Peyer's patch (tissue), 4 donors: Measurements from ENCODE around the gene CCDC57. TPM values are rescaled to one million over a fixed set of nuclear protein-coding genes. Genes with fewer than 3 reads are reported as not detected.
"Not testable (repeated sequence)": the region's sequence is repeated elsewhere in the genome, so short reads cannot be mapped to it uniquely, and the experiment has no call there.

Source experiments
- DNase-seq, 3 donors: peaks; one replicate each; pipeline ENCODE4 v3.0.0-alpha.2; 2017 to 2019
- H3K27ac ChIP-seq, 4 donors: fragments of 200-600 bp; sonication (generic); one replicate each; pipeline ENCODE4 v1.5.1; 2016 to 2019
- H3K27me3 ChIP-seq, 2 donors: fragments of 200-600 bp; sonication (generic); one replicate each; pipeline ENCODE4 v1.5.1; 2019
- H3K36me3 ChIP-seq, 3 donors: fragments of 200-600 bp; sonication (generic); one replicate each; pipeline ENCODE4 v1.5.1; 2016 to 2019
- H3K4me1 ChIP-seq, 4 donors: fragments of 200-600 bp; sonication (generic); one replicate each; pipeline ENCODE4 v1.5.1; 2016 to 2019
- H3K4me3 ChIP-seq, 4 donors: fragments of 200-600 bp; sonication (generic); 1 replicate in 3 of 4; 2 replicates in 1 of 4; pipeline ENCODE4 v1.5.1; 2016 to 2019; ENCODE audit warnings: mild to moderate bottlenecking in 1 of 4
- H3K9me3 ChIP-seq, 4 donors: fragments of 200-600 bp; sonication (generic); one replicate each; pipeline ENCODE4 v1.5.1; 2016 to 2019; ENCODE audit warnings: mild to moderate bottlenecking in 1 of 4
- POLR2A ChIP-seq, 2 donors: fragments of 450-650 bp; IDR thresholded peaks; one replicate each; pipeline ENCODE4 v1.5.1; 2017; ENCODE audit warnings: antibody characterized with exemption in 2 of 2, mild to moderate bottlenecking in 2 of 2, moderate library complexity in 2 of 2
- total RNA-seq, 4 donors: library from RNA; depleted of rRNA; stranded (reverse); fragments of >200 nt; gene quantifications; one replicate each; pipeline ENCODE4 v1.1.0, GENCODE V29; 2016
- TF ChIP-seq, protein P1 (sequence below), 6 experiments: fragments of 450-650 bp in 4 of 6; fragments of 200-600 bp in 2 of 6; sonication (generic) in 1 of 6; IDR thresholded peaks; one replicate each; pipeline ENCODE4 v1.5.1; 2017 to 2019; ENCODE audit warnings: antibody characterized with exemption in 6 of 6, mild to moderate bottlenecking in 3 of 6, moderate library complexity in 1 of 6

The CCDC57 gene
- total RNA-seq, 4 donors from 2014 or later = 28.2 to 144 (median 79.8) TPM

GRCh38 chr17:82177761-82178498 is 34.7 kb downstream of the CCDC57 start:
- no peak for DNase-seq

GRCh38 chr17:82177276-82177675 is 35.4 kb downstream of the CCDC57 start:
- Histone ChIP-seq H3K4me1 (no peaks in the 10 kb centered on the region), H3K4me3 (no peak overlapping the region), H3K36me3 (peaks cover 0 to 28% (median 0%) of the 10 kb centered on the region in 3 donors), H3K9me3 (no peaks in the 10 kb centered on the region), H3K27me3 (no peaks in the 10 kb centered on the region), H3K27ac (no peak overlapping the region)
- TF ChIP-seq POLR2A (IDR thresholded peaks at IDR 0.05) = no peak
- TF ChIP-seq, protein P1, sequence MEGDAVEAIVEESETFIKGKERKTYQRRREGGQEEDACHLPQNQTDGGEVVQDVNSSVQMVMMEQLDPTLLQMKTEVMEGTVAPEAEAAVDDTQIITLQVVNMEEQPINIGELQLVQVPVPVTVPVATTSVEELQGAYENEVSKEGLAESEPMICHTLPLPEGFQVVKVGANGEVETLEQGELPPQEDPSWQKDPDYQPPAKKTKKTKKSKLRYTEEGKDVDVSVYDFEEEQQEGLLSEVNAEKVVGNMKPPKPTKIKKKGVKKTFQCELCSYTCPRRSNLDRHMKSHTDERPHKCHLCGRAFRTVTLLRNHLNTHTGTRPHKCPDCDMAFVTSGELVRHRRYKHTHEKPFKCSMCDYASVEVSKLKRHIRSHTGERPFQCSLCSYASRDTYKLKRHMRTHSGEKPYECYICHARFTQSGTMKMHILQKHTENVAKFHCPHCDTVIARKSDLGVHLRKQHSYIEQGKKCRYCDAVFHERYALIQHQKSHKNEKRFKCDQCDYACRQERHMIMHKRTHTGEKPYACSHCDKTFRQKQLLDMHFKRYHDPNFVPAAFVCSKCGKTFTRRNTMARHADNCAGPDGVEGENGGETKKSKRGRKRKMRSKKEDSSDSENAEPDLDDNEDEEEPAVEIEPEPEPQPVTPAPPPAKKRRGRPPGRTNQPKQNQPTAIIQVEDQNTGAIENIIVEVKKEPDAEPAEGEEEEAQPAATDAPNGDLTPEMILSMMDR (IDR thresholded peaks at IDR 0.05) = no peak
- DNase-seq = no peak

More at GRCh38 chr17:82177761-82178498, 34.7 kb downstream of the CCDC57 start:
- Histone ChIP-seq H3K27ac (no peak overlapping the region), H3K4me1 (no peaks in the 10 kb centered on the region), H3K9me3 (no peaks in the 10 kb centered on the region), H3K36me3 (peaks cover 0 to 24% (median 0%) of the 10 kb centered on the region in 3 donors), H3K27me3 (no peaks in the 10 kb centered on the region), H3K4me3 (no peak overlapping the region)
- TF ChIP-seq, protein P1 (IDR thresholded peaks at IDR 0.05) = no peak
- no peak for TF ChIP-seq POLR2A (IDR thresholded peaks at IDR 0.05)

DNA sequence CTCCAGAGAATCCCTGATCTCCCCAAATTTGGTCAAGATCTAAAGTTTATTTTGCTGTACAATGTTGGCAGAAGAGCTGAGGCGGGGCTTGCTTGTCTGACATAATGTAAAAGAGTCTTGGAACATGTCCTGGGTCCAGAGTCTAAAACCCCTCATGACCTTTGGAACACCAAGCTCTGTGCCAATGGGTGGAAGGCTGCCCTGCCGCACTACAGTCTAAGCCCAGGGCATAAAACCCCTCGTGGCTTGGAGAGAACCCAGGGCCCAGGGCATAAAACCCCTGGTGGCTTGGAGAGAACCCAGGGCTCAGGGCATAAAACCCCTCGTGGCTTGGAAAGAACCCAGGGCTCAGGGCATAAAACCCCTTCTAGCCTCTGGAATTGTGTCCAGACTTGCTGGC is 36.7 kb downstream of the CCDC57 start:
- no peaks in the 10 kb centered on the region for H3K27me3 ChIP-seq
- H3K4me3 ChIP-seq = no peak overlapping the region
- peak overlapping the region in 2 of 4 donors; percentile 59 to 62 for H3K27ac ChIP-seq
- H3K36me3 ChIP-seq = peaks cover 0 to 34% (median 0%) of the 10 kb centered on the region in 3 donors
- TF ChIP-seq POLR2A (IDR thresholded peaks at IDR 0.05) = no peak
- TF ChIP-seq, protein P1 (IDR thresholded peaks at IDR 0.05) = no peak
- no peaks in the 10 kb centered on the region for H3K4me1 ChIP-seq
- no peaks in the 10 kb centered on the region for H3K9me3 ChIP-seq
- peak in 2 of 3 donors; percentile 63 to 73 for DNase-seq

- Histone ChIP-seq H3K36me3 (peaks cover 0 to 36% (median 0%) of the 10 kb centered on the region in 3 donors), H3K9me3 (no peaks in the 10 kb centered on the region)
- TF ChIP-seq POLR2A (IDR thresholded peaks at IDR 0.05) = no peak
- TF ChIP-seq, protein P1 (IDR thresholded peaks at IDR 0.05) = no peak
These were observed 37.4 kb downstream of the CCDC57 start for GRCh38 chr17:82175201-82175600.

DNA sequence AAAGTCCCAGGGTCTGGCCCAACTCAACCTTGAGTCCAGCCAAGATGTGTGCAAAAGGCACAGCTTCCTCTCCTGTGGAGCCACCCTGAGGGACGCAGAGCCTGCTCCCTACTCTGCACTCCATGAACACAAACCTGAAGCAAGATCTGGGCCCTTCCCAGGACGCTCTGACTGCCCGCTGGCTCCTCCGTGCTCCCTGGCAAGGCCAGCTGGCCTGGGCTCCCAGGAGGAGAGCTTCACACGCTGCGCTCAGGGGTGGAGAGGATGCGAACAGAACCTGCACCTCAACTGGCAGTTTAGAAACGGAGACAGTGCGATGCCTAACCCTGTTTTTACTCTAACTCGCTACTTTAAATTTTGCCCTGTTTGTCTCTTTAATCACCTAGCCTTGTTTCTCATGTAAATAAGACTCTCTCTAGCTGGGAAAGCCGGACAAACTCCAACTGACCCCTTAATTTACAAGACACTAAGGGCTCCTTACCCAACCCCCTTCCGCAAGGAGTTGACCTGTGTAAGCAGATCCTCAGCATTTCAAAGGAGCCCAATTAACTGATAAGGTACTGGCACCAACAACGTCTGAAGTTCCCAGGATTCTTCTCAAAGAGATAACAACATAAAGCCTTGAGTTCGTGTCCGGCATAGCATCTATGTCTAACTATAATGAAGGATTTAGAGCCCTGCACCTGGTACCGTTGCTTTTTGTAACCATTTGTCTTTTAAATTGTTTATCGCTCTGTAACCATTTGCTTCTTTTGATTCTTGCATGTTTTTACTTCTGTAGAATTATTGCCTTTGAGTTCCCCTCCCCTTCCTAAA is 38.4 kb downstream of the CCDC57 start:
- peaks cover 0 to 36% (median 0%) of the 10 kb centered on the region in 3 donors for H3K36me3 ChIP-seq
- H3K4me1 ChIP-seq, DNase-seq, H3K9me3 ChIP-seq, H3K4me3 ChIP-seq, H3K27me3 ChIP-seq, H3K27ac ChIP-seq: not testable (repeated sequence)

More at GRCh38 chr17:82175201-82175600, 37.4 kb downstream of the CCDC57 start:
- no peak overlapping the region for H3K4me3 ChIP-seq
- H3K27ac ChIP-seq = peak overlapping the region in 1 of 4 donors; percentile 62
- no peak for DNase-seq
- no peaks in the 10 kb centered on the region for H3K27me3 ChIP-seq
- no peaks in the 10 kb centered on the region for H3K4me1 ChIP-seq
